ENCODE data around the gene STAP2.

Gene STAP2

GRCh38 chr19:4373013-4373367, 34.4 kb upstream of the STAP2 start:
- DNase-seq (ENCODE audit: low spot score), result no peak
- no peak for TF ChIP-seq CTCF (IDR thresholded peaks at IDR 0.05; ENCODE audit: extremely low read depth, missing control alignments)

- DNase-seq (ENCODE audit: low spot score), result no peak
- TF ChIP-seq CTCF (IDR thresholded peaks at IDR 0.05; ENCODE audit: extremely low read depth, missing control alignments), result no peak
These were observed 33.8 kb upstream of the STAP2 start for GRCh38 chr19:4372165-4373012.

- no peak for TF ChIP-seq CTCF (IDR thresholded peaks at IDR 0.05; ENCODE audit: extremely low read depth, missing control alignments)
- DNase-seq (ENCODE audit: low spot score), result no peak
These were observed 32.9 kb upstream of the STAP2 start for GRCh38 chr19:4371247-4372164.

- no peak for DNase-seq (ENCODE audit: low spot score)
- no peak for TF ChIP-seq CTCF (IDR thresholded peaks at IDR 0.05; ENCODE audit: extremely low read depth, missing control alignments)
These were observed 31.9 kb upstream of the STAP2 start for GRCh38 chr19:4370418-4371041.

- peak; percentile 68 for TF ChIP-seq CTCF (IDR thresholded peaks at IDR 0.05; ENCODE audit: extremely low read depth, missing control alignments)
- peak; percentile 77 for DNase-seq (ENCODE audit: low spot score)
These were observed 31.2 kb upstream of the STAP2 start for GRCh38 chr19:4369888-4370260.

GRCh38 chr19:4369109-4369887, 30.7 kb upstream of the STAP2 start:
- peak; percentile 83 for DNase-seq (ENCODE audit: low spot score)
- TF ChIP-seq CTCF (IDR thresholded peaks at IDR 0.05; ENCODE audit: extremely low read depth, missing control alignments), result no peak

Data from GM20000 (cell line).